GM23248 (cell line): ENCODE data around the gene ING5. TPM values are rescaled to one million over a fixed set of nuclear protein-coding genes. Genes with fewer than 3 reads are reported as not detected.
"Not testable (repeated sequence)": the region's sequence is repeated elsewhere in the genome, so short reads cannot be mapped to it uniquely, and the experiment has no call there.

Experiments used
- DNase-seq: peaks from one replicate; pipeline ENCODE4 v3.0.0-alpha.2; 2015
- H2AFZ ChIP-seq: fragments of 200-600 bp; sonication (generic); 2 replicates; pipeline ENCODE4 v1.6.1; 2016; ENCODE audit warnings: antibody characterized with exemption
- H3F3A ChIP-seq: fragments of 200-600 bp; sonication (generic); 2 replicates; pipeline ENCODE4 v1.6.1; 2016; ENCODE audit warnings: mild to moderate bottlenecking, antibody characterized with exemption, mixed run types; ENCODE audit not compliant: insufficient read depth
- H3K27ac ChIP-seq: fragments of 200-600 bp; sonication (generic); 2 replicates; pipeline ENCODE4 v1.5.1; 2016; ENCODE audit warnings: mild to moderate bottlenecking
- H3K27me3 ChIP-seq: fragments of 200-600 bp; sonication (generic); replicated peaks from 2 replicates; pipeline ENCODE4 v1.6.1; 2016; ENCODE audit warnings: mild to moderate bottlenecking; ENCODE audit not compliant: insufficient read depth
- H3K36me3 ChIP-seq: fragments of 200-600 bp; sonication (generic); 2 replicates; pipeline ENCODE4 v1.6.1; 2016; ENCODE audit warnings: low read depth, mild to moderate bottlenecking
- H3K4me1 ChIP-seq: fragments of 200-600 bp; sonication (generic); 2 replicates; pipeline ENCODE4 v1.6.1; 2016; ENCODE audit warnings: mild to moderate bottlenecking; ENCODE audit not compliant: insufficient read depth
- H3K4me2 ChIP-seq: fragments of 200-600 bp; sonication (generic); one replicate; pipeline ENCODE4 v1.6.1; 2016; ENCODE audit warnings: mild to moderate bottlenecking; ENCODE audit not compliant: unreplicated experiment
- H3K4me3 ChIP-seq: fragments of 200-600 bp; sonication (generic); 2 replicates; pipeline ENCODE4 v1.5.1; 2016; ENCODE audit warnings: mild to moderate bottlenecking
- H3K79me2 ChIP-seq: fragments of 200-600 bp; sonication (generic); 2 replicates; pipeline ENCODE4 v1.6.1; 2016; ENCODE audit warnings: mild to moderate bottlenecking; ENCODE audit not compliant: insufficient read depth
- H3K9ac ChIP-seq: fragments of 200-600 bp; sonication (generic); 2 replicates; pipeline ENCODE4 v1.6.1; 2016; ENCODE audit warnings: mild to moderate bottlenecking
- H3K9me2 ChIP-seq: fragments of 200-600 bp; sonication (generic); 2 replicates; pipeline ENCODE4 v1.6.1; 2016; ENCODE audit warnings: mixed run types, mild to moderate bottlenecking, moderate library complexity; ENCODE audit not compliant: insufficient read depth
- H3K9me3 ChIP-seq: fragments of 200-600 bp; sonication (generic); one replicate; pipeline ENCODE4 v1.6.1; 2017; ENCODE audit warnings: low read depth
- H4K20me1 ChIP-seq: fragments of 200-600 bp; sonication (generic); 2 replicates; pipeline ENCODE4 v1.6.0; 2016; ENCODE audit not compliant: insufficient read depth
- EZH2 ChIP-seq: fragments of 200-600 bp; sonication (generic); IDR thresholded peaks from 2 replicates; pipeline ENCODE4 v1.6.1; 2018; ENCODE audit warnings: antibody characterized with exemption, mild to moderate bottlenecking; ENCODE audit not compliant: insufficient read depth, poor library complexity, severe bottlenecking
- EZH2phosphoT487 ChIP-seq: fragments of 200-600 bp; sonication (generic); IDR thresholded peaks from 2 replicates; pipeline ENCODE4 v1.6.1; 2018; ENCODE audit warnings: antibody characterized with exemption, moderate library complexity, mild to moderate bottlenecking, low read depth; ENCODE audit not compliant: insufficient read depth
- WGBS, 2 experiments: methylation state at CpG; one replicate each; pipeline ENCODE4 v1.1.6; 2015 to 2017; ENCODE audit warnings: low lambda C conversion rate in 2 of 2, low coverage in 1 of 2; ENCODE audit errors: missing lambda C conversion rate in 2 of 2; 5-methylcytosine and 5-hydroxymethylcytosine counted together
- in situ Hi-C: fragments of 300-500 bp; cut with MboI; formaldehyde crosslinking; loops from 2 replicates; pipeline ENCODE4 v1.15.0; 2020
- polyA plus RNA-seq: library from polyadenylated mRNA; unstranded; fragments of >200 nt; fragmentation: Nextera tagmentation; extraction: Ambion mirVana; gene quantifications from 2 replicates; pipeline ENCODE4 v1.2.1, GENCODE V29; 2016
- total RNA-seq: library from RNA; depleted of rRNA; stranded (reverse); fragments of >200 nt; shearing (Covaris generic); gene quantifications from 2 replicates; pipeline ENCODE4 v1.2.3, GENCODE V29; 2014

ING5 gene
- total and polyA plus RNA-seq, 2 experiments from 2014 or later: 9.8 to 20.3 TPM

DNA sequence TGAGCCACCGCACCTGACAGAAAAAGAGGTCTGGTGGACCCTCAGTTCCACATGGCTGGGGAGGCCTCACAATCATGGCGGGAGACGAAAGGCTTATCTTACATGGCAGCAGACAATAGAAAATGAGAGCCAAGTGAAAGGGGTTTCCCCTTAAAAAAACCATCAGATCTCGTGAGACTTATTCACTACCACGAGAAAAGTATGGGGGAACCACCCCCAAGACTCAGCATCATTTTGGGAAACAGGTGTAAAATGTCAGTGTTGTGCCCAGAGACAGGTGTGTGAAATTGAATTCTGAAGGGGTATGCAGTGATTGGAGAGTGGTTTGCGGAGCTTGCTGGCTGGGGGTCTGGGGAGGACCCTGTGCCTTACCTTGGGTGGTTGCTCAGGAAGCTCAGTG, 28.0 kb downstream of the ING5 start:
- Histone ChIP-seq H3F3A (no peaks in the 10 kb centered on the region), H3K4me2 (no peak overlapping the region), H3K9ac (no peak overlapping the region), H3K27me3 (no peaks in the 10 kb centered on the region), H3K27ac (no peak overlapping the region), H3K79me2 (no peaks in the 10 kb centered on the region), H3K36me3 (no peaks in the 10 kb centered on the region), H3K4me3 (no peak overlapping the region), H3K9me3 (no peaks in the 10 kb centered on the region), H4K20me1 (no peaks in the 10 kb centered on the region), H3K9me2 (no peaks in the 10 kb centered on the region), H2AFZ (no peak overlapping the region), H3K4me1 (no peaks in the 10 kb centered on the region)
- TF ChIP-seq EZH2phosphoT487 (no peak), EZH2 (no peak)
- WGBS, 2 experiments: 91 to 92% methylated on average over 6 of the region's 6 CpGs
- in situ Hi-C loops: no loop called here
- DNase-seq: no peak

DNA sequence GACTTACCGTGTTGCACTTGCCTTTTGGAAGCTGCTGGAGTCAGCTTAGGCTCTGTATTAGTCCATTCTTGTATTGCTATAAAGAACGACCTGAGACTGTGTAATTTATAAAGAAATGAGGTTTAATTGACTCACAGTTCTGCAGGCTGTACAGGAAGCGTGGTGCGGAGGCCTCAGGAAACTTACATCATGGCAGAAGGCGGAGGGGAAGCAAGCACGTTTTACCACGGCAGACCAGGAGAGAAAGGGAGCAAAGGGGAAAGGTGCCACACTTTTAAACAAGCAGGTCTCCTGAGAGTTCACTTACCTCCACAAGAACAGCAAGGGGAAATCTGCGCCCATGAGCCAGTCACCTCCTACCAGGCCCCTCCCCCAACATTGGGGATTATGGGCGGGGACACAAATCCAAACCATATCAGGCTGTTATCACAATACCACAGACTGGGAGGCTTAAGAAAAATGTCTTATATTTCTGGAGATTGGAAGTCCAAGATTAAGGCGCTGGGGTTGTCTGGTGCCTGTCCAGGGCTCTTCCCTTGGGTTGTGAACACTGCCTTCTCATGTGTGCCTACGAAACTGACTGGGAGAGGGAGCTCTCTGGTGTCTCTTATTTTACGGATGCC, 28.9 kb downstream of the ING5 start:
- Histone ChIP-seq H3K4me2 (no peak overlapping the region), H3K4me3 (no peak overlapping the region), H3F3A (no peaks in the 10 kb centered on the region), H3K9me2 (no peaks in the 10 kb centered on the region), H3K9ac (no peak overlapping the region), H3K9me3 (no peaks in the 10 kb centered on the region), H2AFZ (no peak overlapping the region), H3K79me2 (peaks cover 4% of the 10 kb centered on the region), H3K4me1 (no peaks in the 10 kb centered on the region), H3K27me3 (no peaks in the 10 kb centered on the region), H3K36me3 (no peaks in the 10 kb centered on the region), H4K20me1 (no peaks in the 10 kb centered on the region), H3K27ac (no peak overlapping the region)
- no peak for DNase-seq
- in situ Hi-C loops: no loop called here
- WGBS, 2 experiments: 84 to 88% methylated on average over 12 of the region's 12 CpGs
- TF ChIP-seq EZH2phosphoT487: no peak
- no peak for TF ChIP-seq EZH2

DNA sequence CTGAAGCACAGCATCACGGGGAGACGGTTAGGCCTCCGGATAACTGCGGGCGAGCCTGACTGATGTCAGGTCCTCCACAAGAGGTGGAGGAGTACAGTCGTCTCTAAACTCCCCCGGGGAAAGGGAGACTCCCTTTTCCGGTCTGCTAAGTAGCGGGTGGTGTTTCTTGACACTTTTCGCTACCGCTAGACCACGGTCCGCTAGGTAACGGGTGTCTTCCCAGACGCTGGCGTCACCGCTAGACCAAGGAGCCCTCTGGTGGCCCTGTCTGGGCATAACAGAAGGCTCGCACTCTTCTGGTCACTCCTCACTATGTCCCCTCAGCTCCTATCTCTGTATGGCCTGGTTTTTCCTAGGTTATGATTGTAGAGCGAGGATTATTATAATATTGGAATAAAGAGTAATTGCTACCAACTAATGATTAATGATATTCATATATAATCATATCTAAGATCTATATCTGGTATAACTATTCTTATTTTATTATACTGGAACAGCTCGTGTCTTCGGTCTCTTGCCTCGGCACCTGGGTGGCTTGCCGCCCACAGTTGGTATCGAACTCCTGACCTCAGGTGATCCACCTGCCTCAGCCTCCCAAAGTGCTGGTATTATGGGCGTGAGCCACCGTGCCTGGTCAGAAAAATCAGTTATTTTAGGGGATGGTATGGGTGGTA, 30.8 kb downstream of the ING5 start:
- 34 to 37% methylated on average over 26 of the region's 26 CpGs for WGBS, 2 experiments
- H4K20me1 ChIP-seq, H3K4me1 ChIP-seq, in situ Hi-C loops, H3K4me2 ChIP-seq, H3K36me3 ChIP-seq, H3K9me2 ChIP-seq, H3F3A ChIP-seq, H3K27ac ChIP-seq, H3K9ac ChIP-seq, H3K27me3 ChIP-seq, H3K9me3 ChIP-seq, H3K79me2 ChIP-seq: not testable (repeated sequence)
- peak overlapping the region; percentile 41; the same call in 1 of the 2 replicates for H3K4me3 ChIP-seq
- H2AFZ ChIP-seq: peak overlapping the region; percentile 70
- DNase-seq: peak; percentile 47

DNA sequence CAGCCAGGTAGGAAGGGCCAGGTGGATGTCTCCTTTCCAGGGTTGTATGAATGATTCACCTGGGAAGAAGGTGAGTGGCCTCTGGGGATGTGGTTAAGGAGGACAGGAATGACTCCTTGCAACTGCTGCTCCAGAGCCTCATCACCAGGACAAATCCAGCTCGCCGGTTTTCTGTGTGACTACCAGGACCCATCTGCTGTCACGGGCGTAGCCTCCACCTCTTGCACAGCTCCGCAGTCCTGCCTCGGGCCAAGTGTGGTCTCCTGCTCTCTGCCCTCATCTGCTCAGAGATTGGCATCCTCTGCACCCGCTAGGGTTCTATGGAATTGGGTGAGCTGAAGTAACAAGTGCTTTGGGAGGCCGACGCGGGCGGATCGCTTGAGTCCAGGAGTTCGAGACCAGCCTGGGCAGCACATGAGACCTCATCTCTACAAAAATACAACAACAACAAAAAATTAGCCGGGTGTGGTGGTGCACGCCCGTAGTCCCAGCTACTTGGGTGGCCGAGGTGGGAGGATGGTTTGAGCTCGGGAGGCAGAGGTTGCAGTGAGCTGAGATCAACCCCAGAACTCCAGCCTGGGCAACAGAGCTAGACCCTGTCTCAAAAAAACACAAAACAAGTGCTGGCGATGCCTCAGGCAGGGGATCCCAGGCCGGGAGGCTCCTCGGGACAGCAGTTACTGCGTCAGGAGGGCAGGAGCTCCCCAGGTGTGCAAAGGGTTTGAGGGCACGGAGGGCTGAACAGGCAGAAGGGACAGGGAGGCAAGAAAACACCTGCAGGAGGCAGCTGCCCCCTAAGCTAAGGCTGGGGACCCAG, 31.8 kb downstream of the ING5 start:
- H3K27me3 ChIP-seq: no peaks in the 10 kb centered on the region
- H3K27ac ChIP-seq: no peak overlapping the region
- H4K20me1 ChIP-seq: no peaks in the 10 kb centered on the region
- in situ Hi-C loops: no loop called here
- H3K4me3 ChIP-seq: peak overlapping the region; percentile 84
- H3K9me3 ChIP-seq: no peaks in the 10 kb centered on the region
- H3K36me3 ChIP-seq: no peaks in the 10 kb centered on the region
- H3F3A ChIP-seq: no peaks in the 10 kb centered on the region
- peak overlapping the region; percentile 93 for H2AFZ ChIP-seq
- H3K79me2 ChIP-seq: peaks cover 7% of the 10 kb centered on the region
- H3K9me2 ChIP-seq: no peaks in the 10 kb centered on the region
- peak overlapping the region; percentile 67 for H3K4me2 ChIP-seq
- WGBS, 2 experiments: 62% methylated on average over 21 to 22 of the region's 23 CpGs
- no peak for DNase-seq
- H3K9ac ChIP-seq: peak overlapping the region; percentile 61; the same call in 1 of the 2 replicates
- H3K4me1 ChIP-seq: no peaks in the 10 kb centered on the region
- TF ChIP-seq EZH2 (no peak), EZH2phosphoT487 (no peak)
